HG03342 (cell line): ENCODE results near the gene TNNC1.

Source experiments
- ATAC-seq: cut with Tn5 transposase; IDR thresholded peaks from one replicate; pipeline ENCODE4 v1.9.1; 2021; ENCODE audit warnings: mild to moderate bottlenecking, moderate library complexity; ENCODE audit not compliant: unreplicated experiment

The TNNC1 gene

GRCh38 chr3:52443791-52444687 is 9.8 kb downstream of the TNNC1 start:
- no peak for ATAC-seq

DNA sequence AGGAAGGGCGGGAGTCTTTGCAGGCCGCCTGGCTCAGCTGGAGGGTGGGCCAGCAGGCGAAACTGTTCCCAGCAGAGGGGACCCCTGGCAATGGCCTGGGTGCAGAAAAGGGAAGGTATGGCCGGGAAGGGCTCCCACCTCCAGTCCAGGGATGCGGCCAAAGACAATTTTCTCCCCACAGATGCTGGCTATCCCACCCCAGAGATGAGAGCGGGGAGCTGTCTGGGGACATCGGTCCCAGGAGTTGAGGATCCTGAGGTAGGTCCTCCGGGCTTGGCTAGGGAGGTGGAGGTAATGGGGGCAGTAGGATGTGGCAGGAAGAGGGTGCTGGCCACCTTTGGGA is 10.6 kb downstream of the TNNC1 start:
- no peak for ATAC-seq

GRCh38 chr3:52442409-52443267 is 11.2 kb downstream of the TNNC1 start:
- no peak for ATAC-seq

DNA sequence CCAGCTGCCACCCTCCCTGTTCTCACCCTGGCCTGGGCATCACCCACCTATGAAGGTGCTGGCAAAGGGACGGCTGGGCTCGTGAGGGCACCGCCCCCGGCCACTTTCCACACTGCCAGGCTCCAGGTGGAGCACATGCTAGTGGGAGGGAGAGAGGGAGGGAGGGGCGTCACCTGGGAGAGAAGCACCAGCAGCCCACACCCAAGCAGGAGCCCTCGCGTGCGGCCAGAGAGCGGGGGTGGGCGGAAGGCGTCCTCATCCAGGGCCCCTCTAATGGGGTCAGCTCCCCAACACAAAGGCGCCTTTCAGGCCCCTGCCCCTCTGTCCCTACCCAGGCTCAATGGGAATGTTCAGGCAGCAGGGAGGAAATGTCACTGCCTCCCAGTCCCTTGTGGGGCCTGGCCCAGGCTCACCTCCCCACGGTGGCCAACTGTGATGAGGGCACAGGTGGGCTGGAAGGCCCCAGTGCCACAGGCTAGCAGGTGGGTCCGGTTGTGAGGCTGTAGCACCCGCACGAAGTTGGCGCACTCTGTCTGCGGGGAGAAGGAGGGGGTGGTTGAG is 12.0 kb downstream of the TNNC1 start:
- ATAC-seq: no peak

DNA sequence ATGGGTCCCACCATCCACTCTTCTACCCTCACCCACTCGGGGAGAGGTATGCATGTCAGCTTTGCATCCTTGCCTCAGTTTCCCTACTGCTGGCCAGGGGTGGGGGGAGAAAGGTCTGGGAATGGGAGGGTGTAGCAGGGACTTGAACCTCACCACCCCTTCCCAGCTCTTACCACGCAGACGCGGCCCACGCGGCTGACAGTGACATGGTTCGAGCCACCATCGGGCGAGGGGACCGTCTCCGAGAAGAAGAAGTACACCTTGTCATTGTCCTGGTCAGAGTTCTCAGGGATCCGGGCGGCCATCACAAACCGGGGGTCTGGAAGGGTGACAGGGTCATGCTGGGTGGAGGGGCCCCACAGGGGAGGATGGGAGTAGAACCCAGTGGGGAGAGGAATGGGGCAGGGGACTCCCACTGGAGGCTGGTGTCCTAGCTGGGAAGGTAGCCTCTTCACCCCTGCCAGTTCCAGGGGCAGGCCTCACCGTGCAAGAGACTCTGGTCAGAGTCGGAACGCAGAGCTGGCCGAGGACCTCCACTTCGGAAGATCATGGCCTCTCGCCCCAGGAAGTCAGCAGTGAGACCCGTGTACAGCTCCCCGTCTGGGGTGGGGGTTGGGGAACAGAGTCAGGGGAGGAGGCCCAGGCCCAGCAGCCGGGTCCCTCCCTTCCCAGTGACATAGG is 12.6 kb downstream of the TNNC1 start:
- ATAC-seq: no peak

DNA sequence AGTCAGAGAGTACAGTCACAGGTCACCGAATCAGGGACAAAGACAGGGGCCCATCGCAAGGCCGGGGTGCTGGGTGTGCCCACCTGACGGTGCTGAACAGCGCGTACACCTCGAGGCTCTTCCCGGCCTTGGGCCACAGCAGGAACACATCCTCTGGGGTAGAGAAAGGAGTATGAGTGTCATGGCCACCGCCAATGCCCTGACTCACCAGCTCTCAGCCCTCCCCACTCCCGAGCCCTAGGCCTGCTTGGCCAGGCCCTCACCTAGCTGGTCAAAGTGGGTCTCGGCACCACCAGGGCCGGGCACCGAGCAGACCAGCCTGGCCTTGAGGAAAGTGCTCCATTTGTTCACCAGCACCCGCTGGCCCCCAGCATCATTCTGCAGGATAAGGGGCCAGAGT is 13.2 kb downstream of the TNNC1 start:
- no peak for ATAC-seq

DNA sequence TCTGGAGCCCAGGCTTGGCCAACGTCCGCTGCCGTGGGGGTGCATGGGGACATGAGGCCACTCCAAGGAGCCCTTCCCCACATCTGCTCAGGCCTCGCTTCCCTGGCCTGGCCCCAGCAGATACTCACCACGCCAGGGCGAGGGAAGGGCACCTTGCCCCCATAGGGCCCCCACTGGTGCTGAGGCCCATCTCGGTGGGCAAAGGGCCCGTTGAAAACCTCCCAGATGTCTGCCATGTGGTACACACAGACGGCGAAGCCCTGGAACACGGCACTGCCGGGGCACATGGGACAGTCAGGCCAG is 13.6 kb downstream of the TNNC1 start:
- no peak for ATAC-seq

- no peak for ATAC-seq
Measured at GRCh38 chr3:52439426-52440248, 14.2 kb downstream of the TNNC1 start.

DNA sequence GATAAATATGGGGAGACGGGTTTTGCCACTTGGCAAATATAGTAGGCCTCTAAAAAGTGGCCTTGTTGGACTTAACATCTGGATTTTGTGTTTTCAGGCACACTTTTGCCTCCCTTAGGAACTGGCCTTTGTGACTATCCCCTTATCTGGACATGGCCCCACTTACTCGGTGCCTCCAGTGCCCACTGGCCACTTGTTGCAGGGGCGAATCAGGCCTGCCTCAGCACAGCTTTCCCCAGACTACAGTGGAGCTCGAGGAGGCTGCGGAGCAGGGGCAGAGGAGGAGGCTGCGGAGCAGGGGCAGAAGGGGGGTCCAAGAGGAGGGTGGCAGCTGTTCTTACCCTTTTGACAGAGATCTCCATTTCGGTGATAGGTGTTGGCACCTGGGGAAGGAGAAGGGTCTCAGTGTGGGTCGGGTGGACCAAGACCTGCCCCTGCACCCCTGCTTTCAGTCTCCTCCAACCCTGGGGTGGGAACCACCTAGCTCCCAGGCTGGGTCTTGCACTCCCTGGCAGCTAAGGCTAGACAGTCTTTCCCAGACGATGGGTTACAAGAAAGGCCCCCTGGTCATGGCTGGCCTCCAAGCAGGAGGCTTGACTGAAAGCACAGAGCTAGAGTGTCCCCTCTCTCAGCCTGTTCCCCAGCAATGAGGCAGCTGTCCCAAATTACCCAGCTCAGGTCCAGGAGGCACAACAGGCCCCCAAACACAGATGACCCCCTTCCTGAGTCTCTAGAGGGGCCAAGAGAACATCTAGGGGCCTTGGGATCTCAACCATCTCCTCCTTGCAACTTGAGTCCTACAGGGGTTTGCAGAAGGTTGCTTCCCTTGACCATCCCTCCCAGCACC is 15.0 kb downstream of the TNNC1 start:
- no peak for ATAC-seq

DNA sequence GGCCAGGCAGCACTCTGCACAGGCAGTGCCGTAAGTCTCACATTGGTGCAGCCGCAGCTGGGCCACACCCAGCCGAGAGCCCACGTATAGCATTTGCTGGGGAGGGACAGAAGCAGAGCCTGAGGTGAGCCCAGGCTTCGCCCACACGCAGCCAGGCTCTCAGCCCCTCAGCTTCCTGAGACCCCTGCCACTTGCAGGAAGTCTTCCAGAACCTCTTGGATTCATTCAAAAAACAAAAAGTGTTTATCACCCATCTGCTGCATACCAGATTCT is 15.8 kb downstream of the TNNC1 start:
- ATAC-seq: no peak

DNA sequence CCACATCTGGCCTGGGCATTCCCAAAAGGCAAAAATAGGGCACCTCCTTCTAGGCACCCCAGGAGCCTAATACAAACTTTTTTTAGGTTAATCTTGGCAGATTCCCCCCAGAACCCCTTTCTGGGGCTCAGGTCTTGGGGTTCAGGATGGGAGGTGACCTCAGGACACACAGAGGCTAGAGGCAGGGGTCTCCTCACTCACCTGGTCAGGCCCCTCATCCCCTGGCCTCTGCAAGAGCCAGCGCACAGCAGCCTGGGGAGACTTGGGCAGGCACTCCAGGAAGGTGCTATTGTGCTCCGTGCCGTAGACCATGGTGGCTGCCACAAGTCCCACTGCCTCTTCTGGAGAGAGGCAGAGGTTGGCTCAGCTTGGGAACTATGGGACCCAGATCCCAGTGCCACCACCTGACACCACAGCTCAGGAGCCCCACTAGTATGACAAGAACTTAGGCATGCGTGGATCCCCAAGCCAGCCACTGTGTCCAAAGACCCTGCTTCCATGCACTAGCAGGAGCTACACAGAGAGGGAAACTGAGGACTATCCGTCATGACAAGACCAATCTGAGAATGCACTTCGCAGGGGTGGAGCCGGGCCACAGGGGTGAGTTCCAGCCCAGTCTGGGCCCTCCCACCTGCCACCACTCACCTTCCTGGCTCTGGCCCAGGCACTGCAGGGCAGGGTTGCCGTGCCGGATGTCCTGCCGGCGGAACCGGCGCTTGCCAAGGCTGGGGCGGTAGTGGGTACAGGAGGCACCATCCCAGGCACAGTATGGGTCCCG is 16.3 kb downstream of the TNNC1 start:
- no peak for ATAC-seq

DNA sequence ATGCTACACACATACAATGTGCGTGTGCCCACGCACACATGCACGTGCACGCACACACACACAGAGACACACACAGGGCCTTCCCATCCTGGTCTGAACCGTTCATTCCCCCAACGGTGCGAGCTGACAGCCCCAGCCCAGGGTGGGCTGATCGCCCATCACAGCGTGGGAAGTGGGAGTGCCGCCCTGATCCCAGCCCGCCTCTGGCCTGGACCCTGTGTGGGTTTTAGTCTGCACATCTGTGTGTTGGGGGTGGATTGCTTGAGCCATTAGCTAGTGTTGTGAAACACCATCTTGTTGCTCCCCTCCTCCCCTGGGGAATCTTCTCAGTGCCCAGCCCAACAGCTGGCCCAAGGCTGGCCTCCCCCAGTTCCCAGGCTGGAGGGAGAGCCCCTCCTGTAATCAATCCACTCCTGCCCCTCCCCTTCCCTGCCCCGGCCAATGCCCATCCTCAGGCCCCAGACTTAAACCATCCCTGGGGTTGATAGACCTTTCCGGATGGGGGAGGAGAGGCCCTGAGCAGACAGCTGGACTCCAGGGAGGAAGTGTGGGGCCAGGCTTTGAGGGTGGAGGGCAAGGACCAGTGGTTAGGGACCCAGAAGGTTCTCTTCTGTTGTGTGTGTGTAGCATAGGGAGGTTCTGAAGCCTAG is 17.2 kb downstream of the TNNC1 start:
- ATAC-seq: no peak

GRCh38 chr3:52435246-52436101 is 18.4 kb downstream of the TNNC1 start:
- ATAC-seq: no peak

GRCh38 chr3:52434491-52435115 is 19.2 kb downstream of the TNNC1 start:
- no peak for ATAC-seq

DNA sequence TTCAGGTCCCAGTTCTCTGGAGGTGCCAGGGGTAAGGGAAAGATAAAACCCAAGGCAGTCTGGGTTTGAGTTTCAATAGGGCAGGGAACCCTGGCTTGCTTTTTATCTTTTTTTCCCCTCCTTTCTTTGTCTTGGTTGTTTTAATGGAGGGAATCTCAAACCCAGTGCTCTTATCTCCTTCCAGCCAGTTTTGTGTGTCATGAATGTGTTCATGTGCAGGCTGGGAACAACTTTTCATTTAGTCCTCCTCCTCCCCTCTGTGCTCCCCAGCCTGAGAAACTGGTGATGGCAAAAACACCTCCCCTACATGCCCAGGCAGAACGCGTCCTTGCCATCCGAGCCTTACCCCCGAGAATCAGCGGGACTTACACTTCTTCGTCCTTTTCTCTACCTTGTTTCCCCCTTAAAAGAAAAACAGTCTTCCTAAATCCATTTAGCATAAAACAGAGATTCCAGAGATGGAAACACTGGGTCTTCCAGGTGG is 19.8 kb downstream of the TNNC1 start:
- no peak for ATAC-seq

DNA sequence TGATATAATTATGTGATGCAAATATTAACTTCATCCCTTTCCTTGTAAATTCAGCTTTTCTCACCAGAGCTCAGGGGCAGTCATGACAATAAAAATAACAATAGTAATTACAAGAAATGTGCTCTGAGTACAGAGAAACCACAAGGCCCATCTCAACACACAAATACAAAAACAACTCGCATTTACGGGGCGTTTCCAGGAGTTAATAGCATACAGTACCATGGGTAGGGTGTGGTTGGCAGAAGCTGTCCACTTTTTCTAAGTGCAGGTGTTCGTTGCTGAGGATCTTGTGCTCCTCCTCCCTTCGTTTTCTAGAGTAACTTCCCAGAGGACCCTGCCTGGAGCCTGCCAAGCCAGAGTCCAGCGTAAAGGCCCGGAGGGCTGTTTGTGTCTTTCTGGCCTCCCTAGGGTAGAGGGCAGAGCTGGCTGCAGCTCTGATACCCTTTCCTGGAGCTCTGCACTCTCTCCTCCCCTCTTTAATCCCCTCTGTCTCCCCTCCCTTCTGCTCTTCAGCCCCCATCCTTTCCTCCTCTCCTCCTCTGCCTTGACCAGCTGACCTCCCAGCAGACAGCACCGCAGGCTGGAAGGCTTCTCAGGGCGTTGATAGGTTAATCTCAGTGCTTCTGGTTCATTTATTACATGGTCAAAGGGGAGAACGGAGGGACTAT is 20.4 kb downstream of the TNNC1 start:
- ATAC-seq: no peak
